ENCODE measurements around the gene SRSF4. TPM values are rescaled to one million over a fixed set of nuclear protein-coding genes. Genes with fewer than 3 reads are reported as not detected.

SRSF4 gene
- total and polyA plus RNA-seq, 4 donors: 56.7 to 69.3 (median 67.7) TPM

DNA sequence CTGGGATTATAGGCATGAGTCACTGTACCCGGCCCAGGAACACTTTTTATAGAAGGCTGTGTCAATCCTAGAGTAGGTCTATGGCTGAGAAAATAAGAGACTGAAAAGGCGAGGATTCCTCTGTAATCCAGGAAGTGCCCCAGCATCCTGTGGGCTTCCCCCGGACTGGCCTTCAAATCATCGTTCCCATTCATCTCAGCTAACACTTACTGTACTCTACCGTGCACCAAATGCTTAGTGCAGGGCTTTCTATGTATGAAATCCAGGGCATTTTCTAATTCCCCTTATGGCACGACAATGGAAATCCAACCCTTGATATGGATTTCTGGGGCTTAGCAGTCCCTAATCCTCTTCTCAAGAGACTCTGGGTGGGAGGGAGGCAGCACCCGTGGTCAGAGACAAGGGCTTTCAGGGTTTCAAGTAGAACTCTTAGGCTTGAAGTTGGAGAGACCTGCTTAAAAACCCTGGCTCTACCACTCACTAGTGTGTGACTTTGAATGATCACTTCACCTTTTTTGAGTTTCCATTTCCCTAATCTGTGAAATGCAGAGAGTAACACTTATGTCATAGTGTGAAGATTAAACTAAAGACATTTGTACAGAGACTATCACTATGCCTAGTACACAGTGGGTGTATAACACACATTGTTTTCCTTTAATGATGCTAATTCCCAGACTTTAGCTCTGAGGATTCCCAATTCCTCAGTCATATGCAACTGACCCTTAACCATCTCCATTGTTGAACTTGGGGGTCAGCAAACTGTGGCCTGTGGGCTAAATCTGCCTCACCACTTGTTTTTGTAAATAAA, 28.8 kb upstream of the SRSF4 start:
- no peak for TF ChIP-seq CTCF (IDR thresholded peaks at IDR 0.05; ENCODE audit: control extremely low read depth, extremely low read depth)
- H3K36me3 ChIP-seq (ENCODE audit: control insufficient read depth in 4 of 4, insufficient read depth in 4 of 4, low read length in 4 of 4): peaks cover 10 to 34% (median 25%) of the 10 kb centered on the region in 4 donors
- no peaks in the 10 kb centered on the region for H3K9me3 ChIP-seq (ENCODE audit: control insufficient read depth in 4 of 4, insufficient read depth in 3 of 4, low read length in 3 of 4)
- DNase-seq (no peak), ATAC-seq (ENCODE audit: insufficient read depth, low FRiP score) (no peak)
- H3K4me3 ChIP-seq: no peak overlapping the region
- H3K27me3 ChIP-seq (ENCODE audit: control insufficient read depth in 3 of 3, insufficient read depth in 3 of 3, low read length in 2 of 3): no peaks in the 10 kb centered on the region
- no peaks in the 10 kb centered on the region for H3K4me1 ChIP-seq (ENCODE audit: control insufficient read depth in 5 of 5, insufficient read depth in 5 of 5, low read length in 5 of 5)
- 59 to 73% methylated on average over 7 of the region's 7 CpGs for WGBS, 2 donors
- H3K9ac ChIP-seq (ENCODE audit: insufficient read depth in 1 of 2, low read length in 2 of 2): no peak overlapping the region
- no peak overlapping the region for H3K27ac ChIP-seq (ENCODE audit: low read depth in 1 of 2, low read length in 1 of 2)

GRCh38 chr1:29209173-29209572, 27.5 kb upstream of the SRSF4 start:
- H3K4me1 ChIP-seq (ENCODE audit: control insufficient read depth in 5 of 5, insufficient read depth in 5 of 5, low read length in 5 of 5): no peaks in the 10 kb centered on the region
- H3K27me3 ChIP-seq (ENCODE audit: control insufficient read depth in 3 of 3, insufficient read depth in 3 of 3, low read length in 2 of 3): no peaks in the 10 kb centered on the region
- DNase-seq (no peak), ATAC-seq (ENCODE audit: insufficient read depth, low FRiP score) (no peak)
- no peak overlapping the region for H3K4me3 ChIP-seq
- no peak overlapping the region for H3K27ac ChIP-seq (ENCODE audit: low read depth in 1 of 2, low read length in 1 of 2)
- H3K9me3 ChIP-seq (ENCODE audit: control insufficient read depth in 4 of 4, insufficient read depth in 3 of 4, low read length in 3 of 4): no peaks in the 10 kb centered on the region
- no peak for TF ChIP-seq CTCF (IDR thresholded peaks at IDR 0.05; ENCODE audit: control extremely low read depth, extremely low read depth)
- 83 to 90% methylated on average over 5 of the region's 5 CpGs for WGBS, 2 donors
- H3K9ac ChIP-seq (ENCODE audit: insufficient read depth in 1 of 2, low read length in 2 of 2): no peak overlapping the region
- H3K36me3 ChIP-seq (ENCODE audit: control insufficient read depth in 4 of 4, insufficient read depth in 4 of 4, low read length in 4 of 4): peaks cover 5 to 25% (median 24%) of the 10 kb centered on the region in 4 donors

DNA sequence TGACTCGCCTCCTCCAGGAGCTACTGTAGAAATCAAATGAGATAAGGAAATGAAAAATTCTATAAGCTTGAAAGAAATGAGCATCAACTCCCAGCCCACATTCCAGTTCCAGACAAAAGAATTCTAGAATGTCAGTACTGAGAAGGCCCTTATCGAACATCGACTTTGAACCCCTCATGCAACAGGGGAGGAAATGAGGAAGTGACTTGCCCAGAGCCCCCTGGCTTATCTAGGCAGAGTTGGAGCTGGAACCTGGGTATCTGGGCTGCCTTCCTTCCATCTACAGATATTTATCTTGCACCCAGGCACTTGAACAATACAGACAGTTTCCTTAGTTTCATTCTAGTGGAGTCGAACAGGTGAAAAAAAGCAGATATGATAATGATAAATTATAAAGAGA, 26.7 kb upstream of the SRSF4 start:
- H3K36me3 ChIP-seq (ENCODE audit: control insufficient read depth in 4 of 4, insufficient read depth in 4 of 4, low read length in 4 of 4): peaks cover 3 to 28% (median 23%) of the 10 kb centered on the region in 4 donors
- H3K27me3 ChIP-seq (ENCODE audit: control insufficient read depth in 3 of 3, insufficient read depth in 3 of 3, low read length in 2 of 3): no peaks in the 10 kb centered on the region
- no peaks in the 10 kb centered on the region for H3K9me3 ChIP-seq (ENCODE audit: control insufficient read depth in 4 of 4, insufficient read depth in 3 of 4, low read length in 3 of 4)
- WGBS, 2 donors: 36 to 43% methylated on average over 4 of the region's 4 CpGs
- ATAC-seq (ENCODE audit: insufficient read depth, low FRiP score) (no peak), DNase-seq (no peak)
- no peak overlapping the region for H3K9ac ChIP-seq (ENCODE audit: insufficient read depth in 1 of 2, low read length in 2 of 2)
- TF ChIP-seq CTCF (IDR thresholded peaks at IDR 0.05; ENCODE audit: control extremely low read depth, extremely low read depth): no peak
- H3K27ac ChIP-seq (ENCODE audit: low read depth in 1 of 2, low read length in 1 of 2): no peak overlapping the region
- no peak overlapping the region for H3K4me3 ChIP-seq
- H3K4me1 ChIP-seq (ENCODE audit: control insufficient read depth in 5 of 5, insufficient read depth in 5 of 5, low read length in 5 of 5): no peaks in the 10 kb centered on the region
